H9 (cell line): ENCODE results near the gene TEKT5. TPM values are rescaled to one million over a fixed set of nuclear protein-coding genes. Genes with fewer than 3 reads are reported as not detected.

Experiments
- DNase-seq: peaks from one replicate; pipeline ENCODE4 v3.0.0-alpha.2; 2017
- H2AFZ ChIP-seq: one replicate; pipeline ENCODE4 v1.6.1; 2013; ENCODE audit warnings: mild to moderate bottlenecking, low read length, control low read depth, moderate library complexity
- H2AK5ac ChIP-seq: 2 replicates; pipeline ENCODE4 v1.6.1; 2013; ENCODE audit warnings: low read length, control low read depth, mixed read lengths; ENCODE audit not compliant: insufficient read length
- H2BK120ac ChIP-seq: one replicate; pipeline ENCODE4 v1.6.1; 2013; ENCODE audit warnings: low read depth, mild to moderate bottlenecking, low read length, control low read depth, inconsistent platforms; ENCODE audit not compliant: poor library complexity, severe bottlenecking
- H2BK12ac ChIP-seq: 2 replicates; pipeline ENCODE4 v1.6.1; 2013; ENCODE audit warnings: low read length, control low read depth, mixed read lengths, low read depth; ENCODE audit not compliant: insufficient read length
- H2BK15ac ChIP-seq: 2 replicates; pipeline ENCODE4 v1.6.1; 2013; ENCODE audit warnings: low read depth, low read length, control low read depth
- H2BK20ac ChIP-seq: one replicate; pipeline ENCODE4 v1.6.1; 2013; ENCODE audit warnings: low read depth, mild to moderate bottlenecking, low read length, control low read depth, inconsistent platforms; ENCODE audit not compliant: poor library complexity, severe bottlenecking
- H2BK5ac ChIP-seq: 2 replicates; pipeline ENCODE4 v1.6.1; 2013; ENCODE audit warnings: low read length, control low read depth, mixed read lengths; ENCODE audit not compliant: insufficient read length
- H3K14ac ChIP-seq: 2 replicates; pipeline ENCODE4 v1.6.1; 2013; ENCODE audit warnings: low read length, control low read depth; ENCODE audit not compliant: insufficient read depth
- H3K18ac ChIP-seq: 2 replicates; pipeline ENCODE4 v1.6.1; 2013; ENCODE audit warnings: low read depth, mild to moderate bottlenecking, mixed read lengths, low read length, control low read depth; ENCODE audit not compliant: insufficient read length
- H3K23ac ChIP-seq: 2 replicates; pipeline ENCODE4 v1.6.1; 2013; ENCODE audit warnings: low read length, control low read depth, mixed read lengths, low read depth; ENCODE audit not compliant: insufficient read length
- H3K23me2 ChIP-seq: 2 replicates; pipeline ENCODE4 v1.6.1; 2013; ENCODE audit warnings: low read depth, mild to moderate bottlenecking, mixed read lengths, low read length, control low read depth; ENCODE audit not compliant: insufficient read length, poor library complexity, severe bottlenecking
- H3K27ac ChIP-seq: 2 replicates; pipeline ENCODE4 v1.5.1; 2013; ENCODE audit warnings: low read length, control low read depth, mixed read lengths, low read depth; ENCODE audit not compliant: insufficient read length
- H3K27me3 ChIP-seq: 2 replicates; pipeline ENCODE4 v1.6.1; 2013; ENCODE audit warnings: low read length, control low read depth, inconsistent platforms; ENCODE audit not compliant: insufficient read depth
- H3K4ac ChIP-seq: 2 replicates; pipeline ENCODE4 v1.6.1; 2013; ENCODE audit warnings: low read depth, mild to moderate bottlenecking, control low read depth, inconsistent platforms, low read length, moderate library complexity
- H3K4me1 ChIP-seq: 2 replicates; pipeline ENCODE4 v1.6.1; 2013; ENCODE audit warnings: low read length, control low read depth, inconsistent platforms; ENCODE audit not compliant: insufficient read depth
- H3K4me2 ChIP-seq: 2 replicates; pipeline ENCODE4 v1.6.1; 2013; ENCODE audit warnings: low read length, control low read depth, mixed read lengths; ENCODE audit not compliant: insufficient read length, insufficient read depth
- H3K56ac ChIP-seq: 2 replicates; pipeline ENCODE4 v1.6.1; 2013; ENCODE audit warnings: low read depth, mild to moderate bottlenecking, mixed read lengths, low read length, control low read depth; ENCODE audit not compliant: insufficient read length
- H3K79me1 ChIP-seq: 2 replicates; pipeline ENCODE4 v1.6.1; 2013; ENCODE audit warnings: low read depth, mild to moderate bottlenecking, moderate library complexity, low read length, control low read depth, inconsistent platforms; ENCODE audit not compliant: insufficient read depth, poor library complexity, severe bottlenecking
- H3K79me2 ChIP-seq: 2 replicates; pipeline ENCODE4 v1.6.1; 2013; ENCODE audit warnings: low read length, control low read depth, inconsistent platforms; ENCODE audit not compliant: insufficient read depth
- H3K9ac ChIP-seq: 2 replicates; pipeline ENCODE4 v1.6.1; 2013; ENCODE audit warnings: low read length, control low read depth, mixed read lengths; ENCODE audit not compliant: insufficient read length; ENCODE audit errors: extremely low read depth
- H3K9me3 ChIP-seq: one replicate; pipeline ENCODE4 v1.6.1; 2013; ENCODE audit warnings: low read depth, low read length, inconsistent platforms; ENCODE audit not compliant: control insufficient read depth
- H3T11ph ChIP-seq: one replicate; pipeline ENCODE4 v1.6.1; 2013; ENCODE audit warnings: mild to moderate bottlenecking, low read length, control low read depth, inconsistent platforms
- H4K20me1 ChIP-seq: one replicate; pipeline ENCODE4 v1.6.1; 2013; ENCODE audit not compliant: control insufficient read depth, insufficient read length, insufficient read depth
- H4K5ac ChIP-seq: 2 replicates; pipeline ENCODE4 v1.6.1; 2013; ENCODE audit warnings: low read depth, mild to moderate bottlenecking, mixed read lengths, low read length, control low read depth; ENCODE audit not compliant: insufficient read length
- H4K8ac ChIP-seq: replicated peaks from 2 replicates; pipeline ENCODE4 v1.6.1; 2013; ENCODE audit warnings: low read length, control low read depth, mixed read lengths, low read depth; ENCODE audit not compliant: insufficient read length
- H4K91ac ChIP-seq: 2 replicates; pipeline ENCODE4 v1.6.1; 2013; ENCODE audit warnings: low read depth, mild to moderate bottlenecking, moderate library complexity, mixed read lengths, low read length, control low read depth; ENCODE audit not compliant: insufficient read length
- H3K27ac Mint-ChIP-seq, 3 experiments: 2 replicates in 2 of 3; 3 replicates in 1 of 3; pipeline ENCODE4 v1.8.0; 2020 to 2021; ENCODE audit warnings: mixed read lengths in 3 of 3, mild to moderate bottlenecking in 1 of 3, moderate library complexity in 1 of 3
- H3K27me3 Mint-ChIP-seq: 2 replicates; pipeline ENCODE4 v1.8.0; 2021; ENCODE audit warnings: low read depth, mild to moderate bottlenecking, moderate library complexity, mixed read lengths
- H3K36me3 Mint-ChIP-seq, 3 experiments: 2 replicates in 2 of 3; 3 replicates in 1 of 3; pipeline ENCODE4 v1.8.0; 2020 to 2021; ENCODE audit warnings: low read depth in 3 of 3, mixed read lengths in 3 of 3; ENCODE audit not compliant: insufficient read depth in 1 of 3
- H3K4me1 Mint-ChIP-seq, 2 experiments: 2 replicates each; pipeline ENCODE4 v1.8.0; 2020; ENCODE audit warnings: mixed read lengths in 2 of 2
- H3K4me3 Mint-ChIP-seq, 2 experiments: 2 replicates in 1 of 2; 3 replicates in 1 of 2; pipeline ENCODE4 v1.8.0; 2020 to 2021; ENCODE audit warnings: mild to moderate bottlenecking in 2 of 2, mixed read lengths in 2 of 2, moderate library complexity in 1 of 2
- H3K9me3 Mint-ChIP-seq, 2 experiments: 2 replicates in 1 of 2; 3 replicates in 1 of 2; pipeline ENCODE4 v1.8.0; 2020; ENCODE audit warnings: mild to moderate bottlenecking in 2 of 2, mixed read lengths in 2 of 2, moderate library complexity in 1 of 2
- WGBS: extraction: QIAGEN DNeasy Blood & Tissue Kit; methylation state at CpG from one replicate; pipeline ENCODE4 v1.1.7; 2013; ENCODE audit warnings: missing lambda C conversion rate, low lambda C conversion rate, mixed read lengths; ENCODE audit not compliant: insufficient read length; ENCODE audit errors: extremely low coverage; 5-methylcytosine and 5-hydroxymethylcytosine counted together
- total RNA-seq: library from RNA; stranded (reverse); gene quantifications from 2 replicates; pipeline ENCODE4 v1.2.1, GENCODE V29; 2021
- TF ChIP-seq, protein P1 (sequence below): fragments of 200-600 bp; sonication (generic); conservative IDR thresholded peaks from 3 replicates; pipeline ENCODE4 v1.8.0; 2021; ENCODE audit warnings: antibody characterized with exemption, mild to moderate bottlenecking

The TEKT5 gene
- total RNA-seq, 1 experiment from 2014 or later: 0.31 TPM

DNA sequence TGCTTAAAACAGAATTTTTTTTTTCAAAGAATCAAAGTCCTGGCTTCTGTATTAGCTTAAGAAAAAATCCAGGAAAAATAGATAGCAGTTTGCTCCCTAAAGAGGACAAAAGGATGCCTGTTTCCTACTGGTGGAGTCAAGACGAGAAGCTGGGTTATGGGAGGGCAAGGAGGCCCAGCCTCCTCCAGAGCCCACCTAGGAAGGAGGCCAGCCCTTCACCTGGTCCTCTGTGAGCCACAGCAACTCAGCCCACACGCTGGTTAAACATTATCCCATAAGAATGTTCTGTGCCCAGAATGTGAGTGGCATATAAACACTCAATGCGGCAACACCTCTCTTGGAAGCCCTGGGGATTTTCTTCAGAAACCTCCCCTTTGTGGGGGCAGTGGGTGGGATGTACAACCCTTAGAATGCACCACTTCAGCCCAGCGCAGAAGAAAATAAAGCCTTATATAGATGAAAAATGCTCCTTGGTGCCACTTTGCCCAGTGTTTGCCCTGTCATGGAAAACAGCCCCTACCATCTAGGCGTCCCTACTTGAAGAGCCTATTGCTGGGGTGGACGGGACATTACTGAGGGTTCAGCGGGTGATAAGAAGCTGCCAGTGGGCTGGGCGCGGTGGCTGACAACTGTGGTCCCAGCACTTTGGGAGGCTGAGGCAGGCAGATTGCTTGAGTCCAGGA is 48.0 kb downstream of the TEKT5 start:
- Mint-ChIP-seq H3K36me3 (no peaks in the 10 kb centered on the region), H3K27me3 (peaks cover 1% of the 10 kb centered on the region; the same call in 1 of the 2 replicates), H3K4me1 (peaks cover 26 to 28% of the 10 kb centered on the region in 2 experiments), H3K27ac (no peak overlapping the region), H3K9me3 (peaks cover 0 to 3% of the 10 kb centered on the region in 2 experiments; a peak in 1 of 5 replicates), H3K4me3 (no peak overlapping the region)
- Histone ChIP-seq H3T11ph (no peak overlapping the region), H2AFZ (no peak overlapping the region), H2BK120ac (no peak overlapping the region), H2BK5ac (no peak overlapping the region), H2BK15ac (no peak overlapping the region), H3K9me3 (no peaks in the 10 kb centered on the region), H3K79me1 (no peaks in the 10 kb centered on the region), H3K23ac (no peak overlapping the region), H3K18ac (no peak overlapping the region), H4K91ac (no peak overlapping the region), H3K79me2 (no peaks in the 10 kb centered on the region), H4K5ac (no peak overlapping the region), H3K23me2 (no peaks in the 10 kb centered on the region), H3K4me1 (0 out of 2 replicates have a peak, but pooled peaks cover 2% of the 10 kb centered on the region), H4K8ac (no peak overlapping the region), H3K4me2 (no peak overlapping the region), H4K20me1 (no peaks in the 10 kb centered on the region), H2BK20ac (no peak overlapping the region), H2BK12ac (no peak overlapping the region), H3K4ac (no peak overlapping the region), H3K56ac (no peak overlapping the region), H3K9ac (no peak overlapping the region), H2AK5ac (no peak overlapping the region), H3K27me3 (no peaks in the 10 kb centered on the region), H3K27ac (no peak overlapping the region), H3K14ac (no peak overlapping the region)
- no peak for DNase-seq
- TF ChIP-seq, protein P1, sequence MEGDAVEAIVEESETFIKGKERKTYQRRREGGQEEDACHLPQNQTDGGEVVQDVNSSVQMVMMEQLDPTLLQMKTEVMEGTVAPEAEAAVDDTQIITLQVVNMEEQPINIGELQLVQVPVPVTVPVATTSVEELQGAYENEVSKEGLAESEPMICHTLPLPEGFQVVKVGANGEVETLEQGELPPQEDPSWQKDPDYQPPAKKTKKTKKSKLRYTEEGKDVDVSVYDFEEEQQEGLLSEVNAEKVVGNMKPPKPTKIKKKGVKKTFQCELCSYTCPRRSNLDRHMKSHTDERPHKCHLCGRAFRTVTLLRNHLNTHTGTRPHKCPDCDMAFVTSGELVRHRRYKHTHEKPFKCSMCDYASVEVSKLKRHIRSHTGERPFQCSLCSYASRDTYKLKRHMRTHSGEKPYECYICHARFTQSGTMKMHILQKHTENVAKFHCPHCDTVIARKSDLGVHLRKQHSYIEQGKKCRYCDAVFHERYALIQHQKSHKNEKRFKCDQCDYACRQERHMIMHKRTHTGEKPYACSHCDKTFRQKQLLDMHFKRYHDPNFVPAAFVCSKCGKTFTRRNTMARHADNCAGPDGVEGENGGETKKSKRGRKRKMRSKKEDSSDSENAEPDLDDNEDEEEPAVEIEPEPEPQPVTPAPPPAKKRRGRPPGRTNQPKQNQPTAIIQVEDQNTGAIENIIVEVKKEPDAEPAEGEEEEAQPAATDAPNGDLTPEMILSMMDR: no peak
- no CpG with 5 or more reads among the region's 9 CpGs for WGBS
